ENCODE results near the gene METTL23. TPM values are rescaled to one million over a fixed set of nuclear protein-coding genes. Genes with fewer than 3 reads are reported as not detected.

METTL23 gene, protein sequence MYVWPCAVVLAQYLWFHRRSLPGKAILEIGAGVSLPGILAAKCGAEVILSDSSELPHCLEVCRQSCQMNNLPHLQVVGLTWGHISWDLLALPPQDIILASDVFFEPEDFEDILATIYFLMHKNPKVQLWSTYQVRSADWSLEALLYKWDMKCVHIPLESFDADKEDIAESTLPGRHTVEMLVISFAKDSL
- 10 to 100 TPM; 30.7 to 30.9 TPM for total RNA-seq

DNA sequence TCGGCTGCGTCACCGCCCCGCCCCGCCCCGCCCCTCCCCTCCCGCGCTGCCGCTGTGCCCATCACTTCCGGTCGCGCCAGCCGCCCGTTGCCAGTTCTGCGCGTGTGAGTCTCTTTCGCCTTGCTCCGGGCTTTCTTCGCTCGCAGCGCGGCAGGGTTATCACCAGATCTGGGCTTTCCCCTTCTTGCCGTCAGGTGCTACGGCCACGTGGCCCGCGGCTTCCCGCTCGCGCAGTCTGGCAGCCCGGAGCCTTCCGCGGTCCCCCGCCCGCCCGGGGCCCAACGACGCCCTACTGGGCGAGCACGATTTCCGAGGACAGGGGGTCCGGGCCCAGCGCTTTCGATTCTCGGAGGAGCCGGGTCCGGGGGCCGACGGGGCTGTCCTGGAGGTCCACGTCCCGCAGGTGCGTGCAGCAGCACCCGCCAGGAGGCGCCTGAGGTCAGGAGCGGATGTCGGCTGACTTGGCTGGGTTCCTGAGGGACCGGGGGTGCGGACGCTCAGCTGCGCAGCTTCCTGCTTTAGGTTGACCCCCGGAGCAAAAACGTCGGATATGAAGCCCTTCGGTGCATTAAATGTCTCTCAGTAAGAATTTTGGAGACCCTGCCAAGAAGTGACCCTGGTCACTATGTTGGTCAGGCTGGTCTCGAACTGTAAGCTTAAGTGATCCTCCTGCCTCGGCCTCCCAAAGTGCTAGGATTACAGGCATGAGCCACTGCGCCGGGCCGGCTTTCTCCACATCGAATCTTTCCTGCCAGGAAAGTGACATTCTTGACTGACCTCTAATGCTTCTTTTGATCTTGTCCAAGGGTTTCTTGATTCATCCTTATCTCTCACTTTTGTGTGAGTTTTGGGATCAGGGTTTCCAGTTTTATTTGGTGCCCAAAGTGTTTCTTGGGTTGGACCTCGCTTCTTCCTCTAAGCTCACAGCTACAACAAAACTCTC, at the start of gene METTL23:
TSS of gene METTL23 (plus strand) at position 64 of the 943 bp plus-strand sequence. CDS start 2,872 bp downstream, outside the sequence.
- DNase-seq = peak; percentile 89
- Mint-ChIP-seq H3K4me1 (ENCODE audit: low read depth) (peaks cover 40% of the 10 kb centered on the region), H3K27me3 (no peaks in the 10 kb centered on the region), H3K9me3 (no peaks in the 10 kb centered on the region), H3K27ac (peak within 1 kb of the TSS; percentile 95), H3K4me3 (peak within 1 kb of the TSS; percentile 98), H3K36me3 (ENCODE audit: low read depth) (peaks cover 70% of the 10 kb centered on the region)
- TF ChIP-seq, protein P1, sequence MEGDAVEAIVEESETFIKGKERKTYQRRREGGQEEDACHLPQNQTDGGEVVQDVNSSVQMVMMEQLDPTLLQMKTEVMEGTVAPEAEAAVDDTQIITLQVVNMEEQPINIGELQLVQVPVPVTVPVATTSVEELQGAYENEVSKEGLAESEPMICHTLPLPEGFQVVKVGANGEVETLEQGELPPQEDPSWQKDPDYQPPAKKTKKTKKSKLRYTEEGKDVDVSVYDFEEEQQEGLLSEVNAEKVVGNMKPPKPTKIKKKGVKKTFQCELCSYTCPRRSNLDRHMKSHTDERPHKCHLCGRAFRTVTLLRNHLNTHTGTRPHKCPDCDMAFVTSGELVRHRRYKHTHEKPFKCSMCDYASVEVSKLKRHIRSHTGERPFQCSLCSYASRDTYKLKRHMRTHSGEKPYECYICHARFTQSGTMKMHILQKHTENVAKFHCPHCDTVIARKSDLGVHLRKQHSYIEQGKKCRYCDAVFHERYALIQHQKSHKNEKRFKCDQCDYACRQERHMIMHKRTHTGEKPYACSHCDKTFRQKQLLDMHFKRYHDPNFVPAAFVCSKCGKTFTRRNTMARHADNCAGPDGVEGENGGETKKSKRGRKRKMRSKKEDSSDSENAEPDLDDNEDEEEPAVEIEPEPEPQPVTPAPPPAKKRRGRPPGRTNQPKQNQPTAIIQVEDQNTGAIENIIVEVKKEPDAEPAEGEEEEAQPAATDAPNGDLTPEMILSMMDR (IDR thresholded peaks at IDR 0.05) = peak; percentile 87
- intact Hi-C loops (cut with micrococcal nuclease) = no loop called here
- ATAC-seq = peak; percentile 49
- ChIA-PET POLR2A (interaction anchor here (0.6 to 8.0 kb wide), 8 partner anchors 9 to 329 kb away, joined by 3 to 184 read pairs (median 5); partner anchors contain the start of genes MFSD11, MXRA7 and SRSF2), CTCF (interaction anchor here (0.8 to 9.5 kb wide), 5 partner anchors 8 to 89 kb away, joined by 3 to 83 read pairs (median 3); no protein-coding TSS in a partner anchor)

DNA sequence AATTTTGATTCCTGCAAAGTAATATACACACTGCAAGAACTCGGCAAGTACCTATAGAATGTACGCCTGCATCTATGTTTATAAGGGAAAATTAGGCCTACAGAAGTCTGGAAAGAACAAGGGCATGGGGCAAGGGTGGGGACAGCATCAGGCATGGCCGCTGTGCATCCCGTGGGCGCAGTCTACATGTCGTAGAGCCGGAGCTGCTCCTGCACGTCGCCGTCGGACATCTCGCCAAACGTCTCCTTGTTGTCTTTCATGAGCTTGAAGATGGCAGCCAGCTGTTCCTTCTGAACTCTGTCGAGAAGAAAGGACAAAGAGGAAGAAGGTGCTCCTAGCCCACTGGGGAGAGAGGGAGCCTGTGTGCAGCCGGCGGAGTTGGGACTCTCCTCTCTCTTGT, 49.2 kb upstream of the METTL23 start:
- peaks cover 17% of the 10 kb centered on the region for H3K4me1 Mint-ChIP-seq (ENCODE audit: low read depth)
- ChIA-PET POLR2A (interaction anchor here (0.6 to 0.9 kb wide), 2 partner anchors 82 to 120 kb away, joined by 3 read pairs; no protein-coding TSS in a partner anchor), CTCF (interaction anchor here (1.1 to 1.7 kb wide), 3 partner anchors 39 to 155 kb away, joined by 3 to 9 read pairs (median 8); no protein-coding TSS in a partner anchor)
- H3K4me3 Mint-ChIP-seq = no peak overlapping the region
- no peak for DNase-seq
- H3K27ac Mint-ChIP-seq = no peak overlapping the region
- TF ChIP-seq, protein P1 (IDR thresholded peaks at IDR 0.05) = no peak
- no peaks in the 10 kb centered on the region for H3K27me3 Mint-ChIP-seq
- intact Hi-C loops (cut with micrococcal nuclease) = no loop called here
- H3K9me3 Mint-ChIP-seq = no peaks in the 10 kb centered on the region
- no peak for ATAC-seq
- no peaks in the 10 kb centered on the region for H3K36me3 Mint-ChIP-seq (ENCODE audit: low read depth)

DNA sequence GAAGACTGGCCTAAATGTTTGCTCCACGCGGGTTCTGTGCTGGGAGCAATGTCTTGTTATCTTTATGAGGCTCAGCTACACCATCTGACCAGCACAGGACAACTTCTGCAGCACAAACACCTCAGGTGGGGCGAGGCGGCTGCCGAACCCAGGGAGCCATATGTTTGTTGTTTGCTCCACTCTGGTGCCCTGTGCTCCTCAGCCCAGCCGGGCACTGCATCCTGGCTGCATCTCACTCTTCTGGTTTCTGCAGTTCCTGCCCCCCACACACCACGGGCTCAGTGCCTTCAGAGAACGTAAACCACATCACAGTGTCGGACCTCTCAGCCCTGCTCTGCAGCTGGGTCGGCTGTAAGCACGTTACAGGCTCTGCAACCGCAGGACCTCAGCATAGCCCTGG, 48.3 kb upstream of the METTL23 start:
- TF ChIP-seq, protein P1 (IDR thresholded peaks at IDR 0.05) = no peak
- Mint-ChIP-seq H3K36me3 (ENCODE audit: low read depth) (no peaks in the 10 kb centered on the region), H3K4me3 (no peak overlapping the region), H3K9me3 (no peaks in the 10 kb centered on the region), H3K27ac (no peak overlapping the region), H3K4me1 (ENCODE audit: low read depth) (peaks cover 9% of the 10 kb centered on the region), H3K27me3 (no peaks in the 10 kb centered on the region)
- ATAC-seq (peak; percentile 77), DNase-seq (peak; percentile 67)
- intact Hi-C loops (cut with micrococcal nuclease) = no loop called here
- POLR2A ChIA-PET = interaction anchor here (0.8 to 0.9 kb wide), 2 partner anchors 111 to 121 kb away, joined by 3 to 5 read pairs; no protein-coding TSS in a partner anchor
- CTCF ChIA-PET = interaction anchor here (1.4 to 1.7 kb wide), 2 partner anchors 54 to 155 kb away, joined by 8 to 9 read pairs; no protein-coding TSS in a partner anchor

DNA sequence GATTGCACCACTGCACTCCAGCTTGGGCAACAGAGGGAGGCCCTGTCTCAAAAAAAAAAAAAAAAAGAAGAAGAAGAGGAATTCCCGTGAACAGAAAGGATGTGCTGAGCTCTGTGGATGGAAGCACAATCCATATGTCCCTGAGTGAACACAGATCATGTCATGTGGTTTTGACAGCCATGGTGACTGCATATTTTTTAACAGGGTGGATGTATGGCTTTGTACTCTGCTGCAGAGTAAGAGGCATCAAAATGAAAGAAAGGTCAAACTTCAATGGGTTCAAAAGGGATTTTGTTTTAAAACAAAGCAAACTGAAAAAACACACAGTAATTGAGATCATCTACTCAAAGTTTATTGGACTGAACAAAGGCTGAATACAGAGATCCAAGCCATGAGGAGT, 47.4 kb upstream of the METTL23 start:
- H3K4me3 Mint-ChIP-seq = no peak overlapping the region
- TF ChIP-seq, protein P1 (IDR thresholded peaks at IDR 0.05) = no peak
- H3K36me3 Mint-ChIP-seq (ENCODE audit: low read depth) = no peaks in the 10 kb centered on the region
- H3K4me1 Mint-ChIP-seq (ENCODE audit: low read depth) = peaks cover 5% of the 10 kb centered on the region
- POLR2A ChIA-PET = no interaction called here
- H3K27ac Mint-ChIP-seq = no peak overlapping the region
- ATAC-seq (no peak), DNase-seq (no peak)
- H3K27me3 Mint-ChIP-seq = no peaks in the 10 kb centered on the region
- CTCF ChIA-PET = interaction anchor here (0.9 kb wide), 1 partner anchor 55 kb away, joined by 3 read pairs; no protein-coding TSS in a partner anchor
- intact Hi-C loops (cut with micrococcal nuclease) = no loop called here
- no peaks in the 10 kb centered on the region for H3K9me3 Mint-ChIP-seq
